EH (cell line): ENCODE data around the gene STEAP1.

Experiments
- DNase-seq: peaks from one replicate; pipeline ENCODE4 v3.0.0-alpha.2; 2015; ENCODE audit warnings: low read depth

Gene STEAP1

GRCh38 chr7:90211391-90212148 is 57.3 kb downstream of the STEAP1 start, which contains the start of gene STEAP2:
Gene STEAP2 (plus strand): TSS chr7:90211740. CDS start chr7:90225083, 13,343 bp downstream.
- peak; percentile 93 for DNase-seq

GRCh38 chr7:90212149-90212495 is 57.9 kb downstream of the STEAP1 start:
- no peak for DNase-seq

DNA sequence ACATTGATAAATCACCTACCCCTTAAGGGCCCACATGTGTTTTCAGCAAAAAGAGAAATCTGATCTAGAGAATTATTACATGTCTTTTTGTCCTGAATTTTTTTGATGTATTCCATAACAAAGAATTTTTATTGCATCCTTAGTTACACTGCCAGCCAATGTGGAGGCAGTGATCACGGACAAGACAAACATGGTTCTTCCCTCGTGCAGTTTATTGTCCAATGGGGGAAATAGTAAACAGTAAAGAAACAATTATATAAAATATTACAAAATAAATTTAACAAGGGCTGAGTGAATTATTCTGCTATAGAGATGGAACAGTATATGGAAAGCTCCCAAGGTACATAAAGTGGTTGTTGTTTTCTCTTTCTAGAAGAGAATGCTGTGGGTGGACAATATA is 59.3 kb downstream of the STEAP1 start:
- no peak for DNase-seq
